Activated naive CD8-positive, alpha-beta T cell treated with anti-CD3 and anti-CD28 coated beads, Interleukin-2, amount 10 ng/mL, durations not matched to agents 7 days and 5 days (primary cell): ENCODE data around the gene CD200R1L. TPM values are rescaled to one million over a fixed set of nuclear protein-coding genes. Genes with fewer than 3 reads are reported as not detected.

ENCODE experiments used
- total RNA-seq, 2 experiments: library from RNA; stranded (reverse); gene quantifications; one replicate each; pipeline ENCODE4 v1.2.3, GENCODE V29; 2021

The CD200R1L gene
- total RNA-seq, 2 experiments from 2014 or later, result not detected

Other genes starting within 250 kb of the CD200R1L start
- gene CCDC80, start 205.7 kb downstream of the CD200R1L start, total RNA-seq, result not detected
- 10 to 100 TPM; 11.4 to 11.6 TPM for gene CD200R1, start 128.2 kb upstream of the CD200R1L start, total RNA-seq
- 10 to 100 TPM; 26.5 to 26.6 TPM for gene GTPBP8, start 144.1 kb upstream of the CD200R1L start, total RNA-seq